Adipocyte (in vitro differentiated cells): ENCODE results near the gene IFT43.
A peak's percentile ranks its signal among the peaks of the same experiment; 100 is the strongest.
"Not testable (repeated sequence)": the region's sequence is repeated elsewhere in the genome, so short reads cannot be mapped to it uniquely, and the experiment has no call there.

Experiments used
- DNase-seq: peaks from one replicate; pipeline ENCODE4 v3.0.0-alpha.2; 2015; ENCODE audit warnings: low read depth
- H3K27me3 ChIP-seq: replicated peaks from 2 replicates; pipeline ENCODE4 v1.7.0; 2013; ENCODE audit warnings: mild to moderate bottlenecking, low read length, moderate library complexity; ENCODE audit not compliant: control insufficient read depth, insufficient read depth
- H3K36me3 ChIP-seq: 2 replicates; pipeline ENCODE4 v1.7.0; 2013; ENCODE audit warnings: low read length, mild to moderate bottlenecking, moderate library complexity; ENCODE audit not compliant: control insufficient read depth, insufficient read depth, severe bottlenecking
- H3K4me1 ChIP-seq: 2 replicates; pipeline ENCODE4 v1.7.0; 2013; ENCODE audit warnings: mild to moderate bottlenecking, low read length, moderate library complexity; ENCODE audit not compliant: control insufficient read depth, insufficient read depth
- H3K4me3 ChIP-seq: 2 replicates; pipeline ENCODE4 v1.7.0; 2013; ENCODE audit warnings: mild to moderate bottlenecking, low read length, moderate library complexity
- H3K9ac ChIP-seq: 2 replicates; pipeline ENCODE4 v1.7.0; 2013; ENCODE audit warnings: mild to moderate bottlenecking, low read length, moderate library complexity
- H3K9me3 ChIP-seq: 2 replicates; pipeline ENCODE4 v1.7.0; 2013; ENCODE audit warnings: mild to moderate bottlenecking, low read length, moderate library complexity; ENCODE audit not compliant: control insufficient read depth

Gene IFT43

GRCh38 chr14:75995372-75996041 is 9.9 kb downstream of the IFT43 start:
- peaks cover 31% of the 10 kb centered on the region for H3K36me3 ChIP-seq
- peaks cover 35% of the 10 kb centered on the region for H3K4me1 ChIP-seq
- H3K27me3 ChIP-seq: no peaks in the 10 kb centered on the region
- no peaks in the 10 kb centered on the region for H3K9me3 ChIP-seq
- DNase-seq: no peak
- H3K4me3 ChIP-seq: peak overlapping the region; percentile 54
- H3K9ac ChIP-seq: peak overlapping the region; percentile 69

DNA sequence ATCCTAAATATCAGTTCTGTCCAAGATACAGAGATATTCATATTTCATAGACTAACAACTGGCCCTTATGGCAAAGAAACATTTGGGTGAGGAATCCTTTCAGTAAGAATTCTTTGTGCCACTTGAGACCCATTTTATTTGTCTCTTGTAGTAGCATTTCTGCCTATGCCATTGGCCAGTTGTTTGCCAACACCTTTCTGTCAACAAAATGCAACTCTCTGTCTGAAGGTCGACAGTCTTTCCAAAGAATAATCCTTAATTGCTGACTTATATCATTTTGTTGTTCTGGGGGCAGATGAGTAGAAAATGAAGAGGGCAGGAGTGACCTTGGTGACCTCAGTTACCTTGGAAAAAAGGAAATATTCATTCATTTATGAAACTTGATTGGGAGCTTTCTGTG is 10.9 kb downstream of the IFT43 start:
- Histone ChIP-seq H3K27me3 (no peaks in the 10 kb centered on the region), H3K4me1 (peaks cover 33% of the 10 kb centered on the region), H3K9ac (peak overlapping the region; percentile 69), H3K9me3 (no peaks in the 10 kb centered on the region), H3K36me3 (peaks cover 38% of the 10 kb centered on the region), H3K4me3 (peak overlapping the region; percentile 54)
- no peak for DNase-seq

DNA sequence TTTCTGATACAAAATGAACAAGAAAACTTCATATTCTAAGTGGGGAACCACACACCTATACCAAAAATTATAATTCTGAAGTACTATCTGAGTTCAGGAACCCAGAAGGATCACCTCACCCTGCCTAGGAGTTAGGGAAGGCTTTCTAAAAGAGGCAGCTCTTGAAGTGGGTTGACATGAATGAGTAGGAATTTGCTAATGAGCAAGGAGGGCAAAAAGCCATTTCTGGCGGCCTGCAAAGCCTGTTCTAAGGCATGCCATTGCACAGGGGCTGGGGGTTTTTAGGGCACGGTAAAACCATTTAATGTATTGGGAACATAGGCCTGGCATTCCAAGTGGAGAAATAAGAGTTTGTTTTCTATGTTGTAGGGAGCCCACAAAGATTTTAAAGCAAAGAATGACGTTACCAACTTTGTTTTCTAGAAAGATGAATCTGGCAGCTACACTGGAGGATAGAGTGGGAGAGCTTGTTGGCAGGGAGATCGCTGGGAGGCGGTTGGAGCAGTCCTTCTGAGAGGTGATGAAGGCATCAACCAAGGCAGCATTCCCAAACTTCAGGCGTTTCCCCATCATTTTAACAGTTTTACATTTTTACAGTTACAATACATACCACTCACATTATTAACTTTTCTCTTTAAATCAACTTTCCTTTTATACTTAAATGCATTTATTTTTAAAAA is 14.1 kb downstream of the IFT43 start:
- Histone ChIP-seq H3K27me3 (no peaks in the 10 kb centered on the region), H3K4me3 (no peak overlapping the region), H3K9me3 (peaks cover 4% of the 10 kb centered on the region), H3K4me1 (peaks cover 19% of the 10 kb centered on the region), H3K9ac (no peak overlapping the region), H3K36me3 (peaks cover 50% of the 10 kb centered on the region)
- DNase-seq: no peak

DNA sequence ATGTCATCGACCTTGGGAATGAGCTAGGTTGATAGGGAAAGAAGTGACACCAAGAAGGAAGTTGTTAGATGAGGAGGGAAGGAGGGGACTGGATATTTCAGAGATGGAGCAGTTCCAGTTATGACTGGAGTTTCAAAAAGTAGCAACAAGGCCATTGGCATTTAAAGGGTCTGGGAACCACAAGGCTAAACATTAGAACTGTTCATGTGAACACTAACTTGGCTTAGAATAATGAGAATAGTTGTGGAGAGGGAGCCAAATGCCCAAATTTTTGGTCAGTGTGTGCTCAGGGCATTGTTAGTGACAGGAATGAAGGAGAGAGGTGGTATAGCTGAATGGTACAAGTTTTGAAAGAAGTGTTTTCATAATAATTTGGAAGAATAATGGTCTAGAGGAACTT is 16.8 kb downstream of the IFT43 start:
- Histone ChIP-seq H3K9me3 (peaks cover 9% of the 10 kb centered on the region), H3K36me3 (peaks cover 68% of the 10 kb centered on the region), H3K9ac (no peak overlapping the region), H3K4me1 (no peaks in the 10 kb centered on the region), H3K4me3 (no peak overlapping the region), H3K27me3 (no peaks in the 10 kb centered on the region)
- DNase-seq: no peak

DNA sequence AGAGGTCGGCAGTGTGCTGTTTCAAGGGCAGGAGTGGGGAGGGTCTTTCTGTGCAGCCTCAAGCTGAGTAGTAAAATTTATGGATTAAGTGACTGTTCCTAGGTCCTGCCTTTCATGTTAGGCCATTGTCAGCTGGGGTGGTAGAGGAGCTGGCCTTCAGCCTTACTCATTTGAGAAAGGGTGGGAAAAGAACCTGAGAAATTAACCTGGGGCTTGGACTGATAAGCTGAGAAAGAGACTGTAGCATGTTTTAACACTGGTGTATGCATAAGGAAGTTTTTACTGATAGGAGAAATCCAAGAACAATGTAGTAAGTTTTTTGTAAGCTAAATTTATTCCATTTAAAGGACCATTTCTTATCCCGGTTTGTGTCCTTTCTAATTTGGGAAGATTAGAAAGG is 20.7 kb downstream of the IFT43 start:
- DNase-seq: no peak
- H3K4me1 ChIP-seq: no peaks in the 10 kb centered on the region
- H3K27me3 ChIP-seq: no peaks in the 10 kb centered on the region
- H3K9ac ChIP-seq: no peak overlapping the region
- no peak overlapping the region for H3K4me3 ChIP-seq
- peaks cover 54% of the 10 kb centered on the region for H3K36me3 ChIP-seq
- H3K9me3 ChIP-seq: peaks cover 9% of the 10 kb centered on the region

DNA sequence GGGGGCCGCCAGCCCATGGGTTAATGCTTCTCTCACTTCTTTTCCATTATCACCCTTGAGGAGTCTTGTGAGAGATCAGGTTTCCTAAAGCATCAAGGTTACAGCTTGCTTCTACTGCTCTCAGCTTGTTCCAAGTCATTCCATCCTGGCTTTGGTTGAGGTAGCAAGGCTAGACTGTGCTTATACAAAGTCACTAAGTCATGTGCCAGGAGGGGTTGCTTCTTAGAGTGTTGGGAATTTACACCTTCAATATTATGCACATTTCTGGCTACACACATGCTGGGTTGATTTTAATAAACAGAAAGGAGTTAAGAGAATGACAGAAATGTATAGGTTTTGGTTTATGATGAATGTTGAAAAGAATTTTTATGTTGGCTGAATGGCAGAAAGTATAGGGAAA is 21.8 kb downstream of the IFT43 start:
- H3K36me3 ChIP-seq: peaks cover 48% of the 10 kb centered on the region
- no peaks in the 10 kb centered on the region for H3K4me1 ChIP-seq

GRCh38 chr14:76007852-76008251 is 22.3 kb downstream of the IFT43 start:
- Histone ChIP-seq H3K4me3 (no peak overlapping the region), H3K9ac (no peak overlapping the region), H3K9me3 (peaks cover 9% of the 10 kb centered on the region), H3K36me3 (peaks cover 50% of the 10 kb centered on the region), H3K27me3 (no peaks in the 10 kb centered on the region), H3K4me1 (no peaks in the 10 kb centered on the region)
- DNase-seq: no peak

More for the DNA sequence above, 21.8 kb downstream of the IFT43 start:
- no peaks in the 10 kb centered on the region for H3K27me3 ChIP-seq
- peaks cover 9% of the 10 kb centered on the region for H3K9me3 ChIP-seq
- no peak for DNase-seq
- no peak overlapping the region for H3K9ac ChIP-seq
- no peak overlapping the region for H3K4me3 ChIP-seq

DNA sequence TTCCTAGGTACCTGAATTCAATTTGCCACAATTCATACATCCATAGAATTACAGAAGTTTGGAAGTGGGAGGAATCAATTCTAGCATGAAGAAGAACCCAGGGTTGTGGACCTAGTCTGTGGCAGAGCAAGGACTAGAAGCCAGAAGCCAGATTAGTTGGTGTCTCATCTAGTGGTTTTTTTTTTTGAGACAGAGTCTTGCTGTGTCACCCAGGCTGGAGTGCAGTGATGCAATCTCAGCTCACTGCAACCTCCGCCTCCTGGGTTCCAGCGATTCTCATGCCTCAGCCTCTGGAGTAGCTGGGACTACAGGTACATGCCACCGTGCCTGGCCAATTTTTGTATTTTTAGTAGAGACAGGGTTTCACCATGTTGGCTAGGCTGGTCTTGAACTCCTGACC is 24.1 kb downstream of the IFT43 start:
- not testable (repeated sequence) for H3K9ac ChIP-seq, H3K4me3 ChIP-seq, DNase-seq, H3K27me3 ChIP-seq, H3K9me3 ChIP-seq, H3K4me1 ChIP-seq
- peaks cover 60% of the 10 kb centered on the region for H3K36me3 ChIP-seq

DNA sequence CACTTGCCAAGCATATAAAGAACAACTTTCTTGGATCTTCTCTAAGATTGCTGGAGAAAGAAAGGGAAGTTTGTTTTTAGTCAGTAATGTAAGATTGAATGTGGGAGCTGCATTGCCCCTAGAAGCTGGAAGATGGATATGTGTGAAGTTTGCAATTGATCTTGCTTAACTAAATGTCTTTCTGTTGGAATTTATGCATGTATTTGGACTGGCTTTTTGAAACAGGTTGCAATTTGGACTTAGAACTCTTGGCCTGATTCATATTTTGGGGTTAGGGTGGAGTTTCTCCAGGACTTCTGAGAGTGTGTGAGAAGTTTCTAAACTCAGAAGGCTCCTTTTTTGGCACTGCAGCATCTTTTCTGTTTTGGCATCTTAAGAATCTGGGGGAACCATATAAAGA is 26.4 kb downstream of the IFT43 start:
- Histone ChIP-seq H3K4me3 (no peak overlapping the region), H3K9ac (no peak overlapping the region), H3K27me3 (no peaks in the 10 kb centered on the region), H3K36me3 (peaks cover 54% of the 10 kb centered on the region), H3K9me3 (no peaks in the 10 kb centered on the region), H3K4me1 (no peaks in the 10 kb centered on the region)
- DNase-seq: no peak

GRCh38 chr14:76012354-76012753 is 26.8 kb downstream of the IFT43 start:
- Histone ChIP-seq H3K9ac (no peak overlapping the region), H3K9me3 (no peaks in the 10 kb centered on the region), H3K27me3 (no peaks in the 10 kb centered on the region), H3K36me3 (peaks cover 50% of the 10 kb centered on the region), H3K4me1 (no peaks in the 10 kb centered on the region), H3K4me3 (no peak overlapping the region)
- DNase-seq: no peak

GRCh38 chr14:76015191-76015590 is 29.6 kb downstream of the IFT43 start:
- Histone ChIP-seq H3K4me3 (no peak overlapping the region), H3K27me3 (no peaks in the 10 kb centered on the region), H3K9me3 (peaks cover 10% of the 10 kb centered on the region), H3K9ac (no peak overlapping the region), H3K36me3 (peaks cover 47% of the 10 kb centered on the region), H3K4me1 (no peaks in the 10 kb centered on the region)
- DNase-seq: no peak
